Astrocyte (in vitro differentiated cells and primary cell): Measurements from ENCODE around the gene RAB3A. TPM values are rescaled to one million over a fixed set of nuclear protein-coding genes. Genes with fewer than 3 reads are reported as not detected.

Experiments used
- DNase-seq: peaks from one replicate; pipeline ENCODE4 v3.0.0-alpha.2; 2010; ENCODE audit warnings: low read depth
- FAIRE-seq: peaks from 2 replicates; lab custom pipeline; 2011; peaks lifted over from hg19 to GRCh38; lab: Jason Lieb, UNC
- H2AFZ ChIP-seq: 2 replicates; pipeline ENCODE4 v1.6.0; 2012; ENCODE audit warnings: low read depth, low read length, inconsistent platforms
- H3K27ac ChIP-seq: 2 replicates; pipeline ENCODE4 v1.5.1; 2011; ENCODE audit warnings: low read depth, low read length, inconsistent platforms
- H3K27me3 ChIP-seq: 2 replicates; pipeline ENCODE4 v1.6.0; 2011; ENCODE audit warnings: low read length, inconsistent platforms; ENCODE audit not compliant: insufficient read depth
- H3K36me3 ChIP-seq: 2 replicates; pipeline ENCODE4 v1.5.1; 2011; ENCODE audit warnings: low read length, inconsistent platforms; ENCODE audit not compliant: insufficient read depth
- H3K4me1 ChIP-seq: 2 replicates; pipeline ENCODE4 v1.5.1; 2011; ENCODE audit warnings: low read length, inconsistent platforms; ENCODE audit not compliant: insufficient read depth
- H3K4me2 ChIP-seq: 2 replicates; pipeline ENCODE4 v1.6.0; 2012; ENCODE audit warnings: low read length, inconsistent platforms
- H3K4me3 ChIP-seq: 2 replicates; pipeline ENCODE4 v1.5.1; 2011; ENCODE audit warnings: low read depth, mild to moderate bottlenecking, low read length, inconsistent platforms; ENCODE audit not compliant: insufficient read depth
- H3K79me2 ChIP-seq: 2 replicates; pipeline ENCODE4 v1.6.0; 2012; ENCODE audit warnings: mild to moderate bottlenecking, low read length, inconsistent platforms; ENCODE audit not compliant: insufficient read depth
- H3K9ac ChIP-seq: 2 replicates; pipeline ENCODE4 v1.6.0; 2012; ENCODE audit warnings: mild to moderate bottlenecking, low read length, inconsistent platforms
- H3K9me3 ChIP-seq: 2 replicates; pipeline ENCODE4 v1.5.1; 2012; ENCODE audit warnings: low read depth, mild to moderate bottlenecking, low read length, inconsistent platforms; ENCODE audit not compliant: insufficient read depth
- H4K20me1 ChIP-seq: 2 replicates; pipeline ENCODE4 v1.6.0; 2012; ENCODE audit warnings: low read length, inconsistent platforms; ENCODE audit not compliant: insufficient read depth
- H3K27ac Mint-ChIP-seq: one replicate; pipeline ENCODE4 v1.8.0; 2021; ENCODE audit warnings: mild to moderate bottlenecking, mixed read lengths; ENCODE audit not compliant: unreplicated experiment
- H3K27me3 Mint-ChIP-seq: one replicate; pipeline ENCODE4 v1.8.0; 2021; ENCODE audit warnings: low read depth, mixed read lengths; ENCODE audit not compliant: unreplicated experiment
- H3K36me3 Mint-ChIP-seq: one replicate; pipeline ENCODE4 v1.8.0; 2021; ENCODE audit warnings: low read depth, mixed read lengths; ENCODE audit not compliant: unreplicated experiment
- H3K4me1 Mint-ChIP-seq: one replicate; pipeline ENCODE4 v1.8.0; 2021; ENCODE audit warnings: low read depth, mixed read lengths; ENCODE audit not compliant: unreplicated experiment
- H3K4me3 Mint-ChIP-seq: one replicate; pipeline ENCODE4 v1.8.0; 2021; ENCODE audit warnings: mild to moderate bottlenecking, moderate library complexity, mixed read lengths; ENCODE audit not compliant: unreplicated experiment
- H3K9me3 Mint-ChIP-seq: one replicate; pipeline ENCODE4 v1.8.0; 2021; ENCODE audit warnings: mild to moderate bottlenecking, mixed read lengths; ENCODE audit not compliant: unreplicated experiment
- EZH2 ChIP-seq: IDR thresholded peaks from 2 replicates; pipeline ENCODE4 v1.6.1; 2012; ENCODE audit warnings: mild to moderate bottlenecking, low read length, inconsistent platforms; ENCODE audit not compliant: insufficient read depth
- total RNA-seq: library from RNA; stranded (reverse); gene quantifications from 2 replicates; pipeline ENCODE4 v1.2.1, GENCODE V29; 2021
- TF ChIP-seq, protein P1 (sequence below): IDR thresholded peaks from 2 replicates; pipeline ENCODE4 v1.5.1; 2011; ENCODE audit warnings: low read depth, mild to moderate bottlenecking, inconsistent platforms, low read length, moderate library complexity; ENCODE audit not compliant: insufficient read depth

The RAB3A gene
- total RNA-seq, 1 donor from 2014 or later, result 7.5 TPM

DNA sequence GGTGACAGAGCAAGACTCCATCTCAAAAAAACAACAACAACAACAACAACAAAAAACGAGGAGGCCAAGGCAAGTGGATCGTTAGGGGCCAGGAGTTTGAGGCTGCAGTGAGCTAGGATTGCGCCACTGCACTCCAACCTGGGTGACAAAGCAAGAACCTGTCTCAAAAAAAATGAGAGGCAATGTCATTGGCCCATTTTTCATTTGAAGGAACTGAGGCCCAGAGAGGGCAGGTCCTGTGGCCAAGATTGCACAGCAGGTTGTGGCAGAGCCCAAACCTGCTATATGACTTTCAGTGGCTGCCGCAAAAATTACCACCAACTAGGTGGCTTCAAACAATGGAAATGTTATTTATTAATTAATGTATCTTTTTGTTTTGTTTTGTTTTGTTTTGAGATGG, 45.4 kb downstream of the RAB3A start:
- H3K4me3 Mint-ChIP-seq, result no peak overlapping the region
- FAIRE-seq, result no peak

DNA sequence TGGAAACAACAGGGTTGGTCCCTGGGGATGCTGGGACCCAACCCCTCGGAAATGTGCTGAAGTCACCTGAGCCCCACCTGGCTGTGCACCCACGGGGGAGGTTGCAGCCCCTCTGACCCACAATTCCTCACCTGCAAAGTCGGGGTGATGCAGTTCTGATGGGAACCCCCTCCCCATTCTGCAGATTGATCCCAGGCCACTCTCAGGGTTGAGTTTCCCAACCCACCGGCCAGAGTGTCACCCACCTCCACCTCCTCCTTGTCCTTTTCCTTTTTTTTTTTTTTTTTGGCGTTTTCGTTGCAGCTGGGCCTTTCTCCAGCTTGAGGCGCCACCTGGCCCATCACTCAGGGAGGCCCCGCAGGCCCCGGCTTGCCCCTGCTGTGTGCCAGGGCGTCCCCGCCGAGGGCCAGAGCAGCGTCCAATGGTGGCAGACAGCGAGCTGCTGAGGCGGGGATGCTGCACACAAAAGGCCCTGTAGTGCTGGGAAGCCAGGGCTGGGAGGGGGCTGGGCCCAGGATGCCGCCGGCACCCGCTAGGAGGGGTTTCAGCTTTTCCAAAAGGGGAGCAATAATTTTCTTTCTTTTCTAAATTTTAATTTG, 46.3 kb downstream of the RAB3A start:
- Mint-ChIP-seq H3K27ac (no peak overlapping the region), H3K36me3 (peaks cover 4% of the 10 kb centered on the region), H3K4me1 (peaks cover 7% of the 10 kb centered on the region), H3K9me3 (peaks cover 1% of the 10 kb centered on the region), H3K4me3 (no peak overlapping the region), H3K27me3 (no peaks in the 10 kb centered on the region)
- H4K20me1 ChIP-seq, result peaks cover 36% of the 10 kb centered on the region
- H3K4me3 ChIP-seq, result no peak overlapping the region
- no peak overlapping the region for H2AFZ ChIP-seq
- H3K9me3 ChIP-seq, result no peaks in the 10 kb centered on the region
- peaks cover 25% of the 10 kb centered on the region for H3K4me1 ChIP-seq
- H3K36me3 ChIP-seq, result peaks cover 2% of the 10 kb centered on the region
- TF ChIP-seq, protein P1, sequence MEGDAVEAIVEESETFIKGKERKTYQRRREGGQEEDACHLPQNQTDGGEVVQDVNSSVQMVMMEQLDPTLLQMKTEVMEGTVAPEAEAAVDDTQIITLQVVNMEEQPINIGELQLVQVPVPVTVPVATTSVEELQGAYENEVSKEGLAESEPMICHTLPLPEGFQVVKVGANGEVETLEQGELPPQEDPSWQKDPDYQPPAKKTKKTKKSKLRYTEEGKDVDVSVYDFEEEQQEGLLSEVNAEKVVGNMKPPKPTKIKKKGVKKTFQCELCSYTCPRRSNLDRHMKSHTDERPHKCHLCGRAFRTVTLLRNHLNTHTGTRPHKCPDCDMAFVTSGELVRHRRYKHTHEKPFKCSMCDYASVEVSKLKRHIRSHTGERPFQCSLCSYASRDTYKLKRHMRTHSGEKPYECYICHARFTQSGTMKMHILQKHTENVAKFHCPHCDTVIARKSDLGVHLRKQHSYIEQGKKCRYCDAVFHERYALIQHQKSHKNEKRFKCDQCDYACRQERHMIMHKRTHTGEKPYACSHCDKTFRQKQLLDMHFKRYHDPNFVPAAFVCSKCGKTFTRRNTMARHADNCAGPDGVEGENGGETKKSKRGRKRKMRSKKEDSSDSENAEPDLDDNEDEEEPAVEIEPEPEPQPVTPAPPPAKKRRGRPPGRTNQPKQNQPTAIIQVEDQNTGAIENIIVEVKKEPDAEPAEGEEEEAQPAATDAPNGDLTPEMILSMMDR, result no peak
- no peak for TF ChIP-seq EZH2
- H3K4me2 ChIP-seq, result peak overlapping the region; percentile 38
- peak overlapping the region; percentile 36 for H3K9ac ChIP-seq
- no peak for DNase-seq
- H3K79me2 ChIP-seq, result peaks cover 29% of the 10 kb centered on the region
- H3K27ac ChIP-seq, result no peak overlapping the region
- FAIRE-seq, result no peak
- no peaks in the 10 kb centered on the region for H3K27me3 ChIP-seq

More for the DNA sequence above, 45.4 kb downstream of the RAB3A start:
- peaks cover 7% of the 10 kb centered on the region for H3K4me1 Mint-ChIP-seq
- Histone ChIP-seq H4K20me1 (peaks cover 36% of the 10 kb centered on the region), H3K4me1 (peaks cover 25% of the 10 kb centered on the region), H2AFZ (no peak overlapping the region), H3K4me3 (no peak overlapping the region), H3K27ac (no peak overlapping the region), H3K27me3 (no peaks in the 10 kb centered on the region), H3K9ac (no peak overlapping the region), H3K79me2 (peaks cover 26% of the 10 kb centered on the region), H3K4me2 (no peak overlapping the region), H3K9me3 (no peaks in the 10 kb centered on the region), H3K36me3 (peaks cover 9% of the 10 kb centered on the region)
- H3K36me3 Mint-ChIP-seq, result peaks cover 4% of the 10 kb centered on the region
- no peaks in the 10 kb centered on the region for H3K27me3 Mint-ChIP-seq
- no peak for DNase-seq
- TF ChIP-seq, protein P1, result no peak
- TF ChIP-seq EZH2, result no peak
- H3K27ac Mint-ChIP-seq, result no peak overlapping the region
- peaks cover 1% of the 10 kb centered on the region for H3K9me3 Mint-ChIP-seq

DNA sequence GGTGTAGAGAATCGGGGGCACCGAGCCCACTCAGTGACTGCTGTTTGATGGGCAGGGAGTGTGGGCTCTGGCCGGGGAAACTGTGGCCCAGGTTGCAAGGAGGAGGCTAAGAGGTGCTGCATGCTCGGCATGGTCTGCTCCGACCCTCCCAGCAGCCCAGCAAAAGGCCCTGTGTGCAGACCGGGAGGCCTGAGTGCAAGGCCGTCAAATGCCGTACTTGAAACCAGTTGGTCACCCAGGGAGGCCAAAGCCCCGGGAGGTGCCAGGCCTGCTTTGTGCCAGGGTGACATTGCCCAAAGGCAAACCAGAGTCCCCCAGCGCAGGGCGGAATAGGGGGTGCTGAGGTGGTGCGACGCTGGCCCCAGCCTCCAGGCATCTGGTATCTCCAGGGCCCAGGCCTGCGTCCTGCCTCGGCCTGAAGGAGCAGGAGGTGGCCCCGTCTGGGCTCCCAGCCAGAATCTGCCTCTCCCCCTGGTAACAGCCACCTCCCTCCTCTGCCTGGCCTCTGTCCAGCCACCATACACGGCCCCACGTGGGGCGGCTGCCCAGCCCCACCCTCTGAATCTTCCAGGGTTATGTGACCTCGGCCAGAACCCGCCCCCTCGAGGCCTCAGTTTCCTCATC, 46.9 kb downstream of the RAB3A start:
- no peak for FAIRE-seq
- peaks cover 1% of the 10 kb centered on the region for H3K9me3 Mint-ChIP-seq
- peaks cover 7% of the 10 kb centered on the region for H3K4me1 Mint-ChIP-seq

More for the DNA sequence above, 46.9 kb downstream of the RAB3A start:
- no peak overlapping the region for H2AFZ ChIP-seq
- peaks cover 4% of the 10 kb centered on the region for H3K36me3 Mint-ChIP-seq
- TF ChIP-seq, protein P1, result no peak
- no peak for TF ChIP-seq EZH2
- no peaks in the 10 kb centered on the region for H3K9me3 ChIP-seq
- H3K4me3 ChIP-seq, result no peak overlapping the region
- peaks cover 34% of the 10 kb centered on the region for H4K20me1 ChIP-seq
- H3K4me2 ChIP-seq, result peak overlapping the region; percentile 38
- no peaks in the 10 kb centered on the region for H3K27me3 Mint-ChIP-seq
- DNase-seq, result peak; percentile 70
- peak overlapping the region; percentile 36 for H3K9ac ChIP-seq
- H3K36me3 ChIP-seq, result peaks cover 2% of the 10 kb centered on the region
- H3K27me3 ChIP-seq, result no peaks in the 10 kb centered on the region
- no peak overlapping the region for H3K4me3 Mint-ChIP-seq
- H3K4me1 ChIP-seq, result peaks cover 25% of the 10 kb centered on the region
- no peak overlapping the region for H3K27ac Mint-ChIP-seq
- peaks cover 29% of the 10 kb centered on the region for H3K79me2 ChIP-seq
- no peak overlapping the region for H3K27ac ChIP-seq
